Measurements from ENCODE around the gene PROS1. TPM values are rescaled to one million over a fixed set of nuclear protein-coding genes. Genes with fewer than 3 reads are reported as not detected.

PROS1 gene
- polyA plus RNA-seq (2011; rRNA removed), result 28.0 and 31.3 TPM in 2 replicates
- polyA plus RNA-seq (2012; cell fraction: cytosol; rRNA removed), result 2.3 and 2.7 TPM in 2 replicates
- 1.7 and 2.2 TPM in 2 replicates for polyA plus RNA-seq (2012; cell fraction: nucleus; rRNA removed)
- 9.6 to 13.8 TPM (median 11.7 TPM) in 3 replicates for polyA plus RNA-seq (2017; fragmentation: RNase III; extraction: RNeasy Plus Mini Kit Qiagen cat#74134 plus additional on column Dnase treatment)
- polyA minus RNA-seq (2011; rRNA and poly(A)+ RNA removed), result 8.4 and 10.2 TPM in 2 replicates

DNA sequence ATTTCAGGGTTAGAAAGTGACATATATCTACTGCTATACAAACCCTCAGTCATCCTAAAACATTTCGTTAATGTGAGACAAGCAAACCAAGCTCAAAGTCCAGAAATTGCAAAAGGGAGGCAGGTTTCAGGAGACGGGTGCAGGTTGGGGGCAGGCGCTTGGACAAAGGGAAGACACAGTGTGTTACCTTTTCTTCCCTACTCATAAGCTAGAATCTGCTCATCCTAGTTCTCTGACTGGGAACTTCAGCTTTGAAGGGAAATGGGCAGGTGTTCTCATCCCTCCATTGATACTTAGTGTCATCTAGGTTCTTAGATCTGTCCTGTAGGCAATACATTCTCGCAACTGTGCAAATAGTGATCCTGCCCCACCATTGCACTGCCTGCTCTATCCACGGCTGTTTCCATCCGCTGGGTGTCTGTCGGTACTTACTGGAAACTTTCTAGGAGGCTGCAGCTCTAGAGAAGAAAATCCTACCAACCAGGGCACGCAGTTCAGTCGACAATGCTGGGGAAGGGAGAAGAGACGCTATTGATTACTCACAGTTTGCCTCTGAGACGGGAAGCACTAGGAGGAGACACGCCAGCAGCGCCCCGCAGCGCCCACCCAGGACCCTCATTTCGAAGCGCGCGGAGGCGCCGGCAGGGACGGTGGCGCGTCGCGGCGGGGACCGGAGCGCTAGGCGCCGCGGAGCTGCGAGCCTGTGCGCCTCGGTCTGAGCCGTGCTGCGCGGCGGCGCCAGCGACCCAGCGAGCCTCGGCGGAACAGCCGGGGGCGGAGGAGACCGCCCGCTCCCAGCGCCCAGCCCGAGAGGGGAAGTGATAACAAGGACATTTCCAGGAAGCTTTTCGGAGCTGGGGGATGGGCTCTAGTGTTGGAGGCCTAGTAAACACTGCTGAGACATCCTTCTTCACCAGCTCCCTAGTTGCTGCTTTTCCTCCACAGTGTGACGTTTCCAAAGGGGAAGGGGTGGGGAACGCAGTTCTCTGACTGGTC is at the start of gene PROS1:
PROS1 (minus strand) TSS at position 766 of the 996 bp plus-strand sequence; CDS start at position 619, 147 bp downstream.
- H3K9me3 ChIP-seq, result no peaks in the 10 kb centered on the region
- peak within 1 kb of the TSS; percentile 58 for H3K4me3 ChIP-seq
- TF ChIP-seq JUN (IDR thresholded peaks at IDR 0.05) (peak; percentile 46 to 51; a peak in 2 of 5 replicates), FOSB (CRISPR knock-in tag; IDR thresholded peaks at IDR 0.05) (no peak), MAFK (IDR thresholded peaks at IDR 0.05; ENCODE audit: partially characterized antibody) (no peak), MAX (IDR thresholded peaks at IDR 0.05) (peak; percentile 51), POLR2A (IDR thresholded peaks at IDR 0.05; ENCODE audit: low read length) (peak; percentile 69), CHD4 (IDR thresholded peaks at IDR 0.05; ENCODE audit: borderline replicate concordance) (no peak), RFX5 (IDR thresholded peaks at IDR 0.05) (0 out of 2 replicates have a peak, but pooled peaks have one; percentile 7), TFCP2L1 (CRISPR knock-in tag; IDR thresholded peaks at IDR 0.05) (no peak), RARB (CRISPR knock-in tag; IDR thresholded peaks at IDR 0.05) (no peak), GATA3 (IDR thresholded peaks at IDR 0.05; ENCODE audit: borderline replicate concordance) (no peak), PHF8 (IDR thresholded peaks at IDR 0.05; ENCODE audit: borderline replicate concordance, low read depth) (peak; percentile 39; the same call in 1 of the 2 replicates)
- TF ChIP-seq, protein P1, sequence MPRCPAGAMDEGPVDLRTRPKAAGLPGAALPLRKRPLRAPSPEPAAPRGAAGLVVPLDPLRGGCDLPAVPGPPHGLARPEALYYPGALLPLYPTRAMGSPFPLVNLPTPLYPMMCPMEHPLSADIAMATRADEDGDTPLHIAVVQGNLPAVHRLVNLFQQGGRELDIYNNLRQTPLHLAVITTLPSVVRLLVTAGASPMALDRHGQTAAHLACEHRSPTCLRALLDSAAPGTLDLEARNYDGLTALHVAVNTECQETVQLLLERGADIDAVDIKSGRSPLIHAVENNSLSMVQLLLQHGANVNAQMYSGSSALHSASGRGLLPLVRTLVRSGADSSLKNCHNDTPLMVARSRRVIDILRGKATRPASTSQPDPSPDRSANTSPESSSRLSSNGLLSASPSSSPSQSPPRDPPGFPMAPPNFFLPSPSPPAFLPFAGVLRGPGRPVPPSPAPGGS (IDR thresholded peaks at IDR 0.05), result 0 out of 3 replicates have a peak, but pooled peaks have one; percentile 27
- TF ChIP-seq, protein P2, sequence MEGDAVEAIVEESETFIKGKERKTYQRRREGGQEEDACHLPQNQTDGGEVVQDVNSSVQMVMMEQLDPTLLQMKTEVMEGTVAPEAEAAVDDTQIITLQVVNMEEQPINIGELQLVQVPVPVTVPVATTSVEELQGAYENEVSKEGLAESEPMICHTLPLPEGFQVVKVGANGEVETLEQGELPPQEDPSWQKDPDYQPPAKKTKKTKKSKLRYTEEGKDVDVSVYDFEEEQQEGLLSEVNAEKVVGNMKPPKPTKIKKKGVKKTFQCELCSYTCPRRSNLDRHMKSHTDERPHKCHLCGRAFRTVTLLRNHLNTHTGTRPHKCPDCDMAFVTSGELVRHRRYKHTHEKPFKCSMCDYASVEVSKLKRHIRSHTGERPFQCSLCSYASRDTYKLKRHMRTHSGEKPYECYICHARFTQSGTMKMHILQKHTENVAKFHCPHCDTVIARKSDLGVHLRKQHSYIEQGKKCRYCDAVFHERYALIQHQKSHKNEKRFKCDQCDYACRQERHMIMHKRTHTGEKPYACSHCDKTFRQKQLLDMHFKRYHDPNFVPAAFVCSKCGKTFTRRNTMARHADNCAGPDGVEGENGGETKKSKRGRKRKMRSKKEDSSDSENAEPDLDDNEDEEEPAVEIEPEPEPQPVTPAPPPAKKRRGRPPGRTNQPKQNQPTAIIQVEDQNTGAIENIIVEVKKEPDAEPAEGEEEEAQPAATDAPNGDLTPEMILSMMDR (IDR thresholded peaks at IDR 0.05), result 0 out of 3 replicates have a peak, but pooled peaks have one; percentile 11
- 4% methylated on average over 13 of the region's 53 CpGs for WGBS (ENCODE audit: missing lambda C conversion rate)
- peak within 1 kb of the TSS; percentile 80 to 89 for H3K27ac ChIP-seq
- FAIRE-seq (peak; percentile 81), DNase-seq (ENCODE audit: low read depth in 1 of 2, low spot score in 1 of 2) (peak; percentile 50 to 75), ATAC-seq (peak; percentile 85 to 90)
- peaks cover 18% of the 10 kb centered on the region for H3K4me1 ChIP-seq
- POLR2A ChIA-PET, result interaction anchor here (0.9 to 1.6 kb wide), 3 partner anchors 12 to 89 kb away, joined by 4 to 9 read pairs (median 5); partner anchors contain the start of genes DHFR2 and NSUN3
- H3K4me2 ChIP-seq, result peak within 1 kb of the TSS; percentile 84
- CTCF ChIA-PET, result interaction anchor here (0.6 to 1.4 kb wide), 2 partner anchors 14 to 16 kb away, joined by 3 to 5 read pairs; no protein-coding TSS in a partner anchor

DNA sequence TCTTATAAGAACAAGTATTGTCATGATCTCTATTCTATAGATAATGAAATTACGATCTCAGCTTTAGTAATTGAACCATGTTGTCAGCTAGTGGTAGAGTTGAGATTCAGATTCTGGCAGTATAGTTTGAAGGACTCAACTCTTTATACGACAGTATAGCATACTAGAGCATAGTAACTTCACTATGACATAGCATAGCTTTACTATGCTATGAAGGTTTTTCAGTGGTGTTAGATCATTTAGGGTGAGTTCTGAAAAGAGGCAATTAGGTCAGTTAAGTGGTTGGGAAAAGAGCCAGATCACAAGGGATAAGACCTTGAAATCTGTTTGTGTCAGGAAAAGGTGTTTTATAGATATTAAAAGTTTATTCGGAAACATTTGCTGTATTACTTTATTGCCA is 46.6 kb upstream of the PROS1 start:
- DNase-seq (ENCODE audit: low read depth in 1 of 2, low spot score in 1 of 2) (no peak), ATAC-seq (no peak), FAIRE-seq (no peak)
- Histone ChIP-seq H3K4me2 (no peak overlapping the region), H3K4me1 (no peaks in the 10 kb centered on the region), H3K4me3 (no peak overlapping the region), H3K27ac (no peak overlapping the region), H3K9me3 (no peaks in the 10 kb centered on the region)
- ChIA-PET CTCF (interaction anchor here (1.8 kb wide), 1 partner anchor 17 kb away, joined by 4 read pairs; no protein-coding TSS in a partner anchor), POLR2A (no interaction called here)
- TF ChIP-seq ZNF302 (CRISPR knock-in tag; IDR thresholded peaks at IDR 0.05), result no peak
- no peak for TF ChIP-seq HES2 (IDR thresholded peaks at IDR 0.05)
- TF ChIP-seq, protein P3, sequence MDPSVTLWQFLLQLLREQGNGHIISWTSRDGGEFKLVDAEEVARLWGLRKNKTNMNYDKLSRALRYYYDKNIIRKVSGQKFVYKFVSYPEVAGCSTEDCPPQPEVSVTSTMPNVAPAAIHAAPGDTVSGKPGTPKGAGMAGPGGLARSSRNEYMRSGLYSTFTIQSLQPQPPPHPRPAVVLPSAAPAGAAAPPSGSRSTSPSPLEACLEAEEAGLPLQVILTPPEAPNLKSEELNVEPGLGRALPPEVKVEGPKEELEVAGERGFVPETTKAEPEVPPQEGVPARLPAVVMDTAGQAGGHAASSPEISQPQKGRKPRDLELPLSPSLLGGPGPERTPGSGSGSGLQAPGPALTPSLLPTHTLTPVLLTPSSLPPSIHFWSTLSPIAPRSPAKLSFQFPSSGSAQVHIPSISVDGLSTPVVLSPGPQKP (IDR thresholded peaks at IDR 0.05; ENCODE audit: low read depth, low read length), result no peak
- TF ChIP-seq MAZ (IDR thresholded peaks at IDR 0.05; ENCODE audit: borderline replicate concordance, low read depth, low read length), result no peak
- TF ChIP-seq CEBPB (IDR thresholded peaks at IDR 0.05), result no peak
- TF ChIP-seq FOSL2 (IDR thresholded peaks at IDR 0.05), result no peak
- no peak for TF ChIP-seq FOSL2 (CRISPR knock-in tag; IDR thresholded peaks at IDR 0.05)
- TF ChIP-seq CHD2 (IDR thresholded peaks at IDR 0.05; ENCODE audit: low read length, partially characterized antibody), result no peak
- TF ChIP-seq RCOR1 (IDR thresholded peaks at IDR 0.05; ENCODE audit: low read depth, low read length), result no peak
- no peak for TF ChIP-seq JUNB (IDR thresholded peaks at IDR 0.05)
- no peak for TF ChIP-seq EHF (CRISPR knock-in tag; IDR thresholded peaks at IDR 0.05)
- 87% methylated on average over 3 of the region's 3 CpGs for WGBS (ENCODE audit: missing lambda C conversion rate)
